ENCODE measurements around the gene SEMA5A. TPM values are rescaled to one million over a fixed set of nuclear protein-coding genes. Genes with fewer than 3 reads are reported as not detected.

The SEMA5A gene
- total RNA-seq, 2 donors from 2014 or later, result 13.3 to 17.6 TPM

GRCh38 chr5:9454012-9454481 lies 91.8 kb downstream of the SEMA5A start:
- no peak overlapping the region for H3K4me3 ChIP-seq
- no peaks in the 10 kb centered on the region for H3K27me3 ChIP-seq (replicated peaks; ENCODE audit: insufficient read depth)
- no peak for ATAC-seq (ENCODE audit: insufficient number of reproducible peaks, low FRiP score, low read depth)
- no peaks in the 10 kb centered on the region for H3K4me1 ChIP-seq (ENCODE audit: control insufficient read depth in 1 of 2, low read depth in 2 of 2)
- no peak overlapping the region for H3K27ac ChIP-seq
- no peaks in the 10 kb centered on the region for H3K36me3 ChIP-seq
- no peak for DNase-seq (ENCODE audit: low spot score)
- TF ChIP-seq, protein P1, sequence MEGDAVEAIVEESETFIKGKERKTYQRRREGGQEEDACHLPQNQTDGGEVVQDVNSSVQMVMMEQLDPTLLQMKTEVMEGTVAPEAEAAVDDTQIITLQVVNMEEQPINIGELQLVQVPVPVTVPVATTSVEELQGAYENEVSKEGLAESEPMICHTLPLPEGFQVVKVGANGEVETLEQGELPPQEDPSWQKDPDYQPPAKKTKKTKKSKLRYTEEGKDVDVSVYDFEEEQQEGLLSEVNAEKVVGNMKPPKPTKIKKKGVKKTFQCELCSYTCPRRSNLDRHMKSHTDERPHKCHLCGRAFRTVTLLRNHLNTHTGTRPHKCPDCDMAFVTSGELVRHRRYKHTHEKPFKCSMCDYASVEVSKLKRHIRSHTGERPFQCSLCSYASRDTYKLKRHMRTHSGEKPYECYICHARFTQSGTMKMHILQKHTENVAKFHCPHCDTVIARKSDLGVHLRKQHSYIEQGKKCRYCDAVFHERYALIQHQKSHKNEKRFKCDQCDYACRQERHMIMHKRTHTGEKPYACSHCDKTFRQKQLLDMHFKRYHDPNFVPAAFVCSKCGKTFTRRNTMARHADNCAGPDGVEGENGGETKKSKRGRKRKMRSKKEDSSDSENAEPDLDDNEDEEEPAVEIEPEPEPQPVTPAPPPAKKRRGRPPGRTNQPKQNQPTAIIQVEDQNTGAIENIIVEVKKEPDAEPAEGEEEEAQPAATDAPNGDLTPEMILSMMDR (IDR thresholded peaks at IDR 0.05), result no peak
- H3K9me3 ChIP-seq, result no peaks in the 10 kb centered on the region

DNA sequence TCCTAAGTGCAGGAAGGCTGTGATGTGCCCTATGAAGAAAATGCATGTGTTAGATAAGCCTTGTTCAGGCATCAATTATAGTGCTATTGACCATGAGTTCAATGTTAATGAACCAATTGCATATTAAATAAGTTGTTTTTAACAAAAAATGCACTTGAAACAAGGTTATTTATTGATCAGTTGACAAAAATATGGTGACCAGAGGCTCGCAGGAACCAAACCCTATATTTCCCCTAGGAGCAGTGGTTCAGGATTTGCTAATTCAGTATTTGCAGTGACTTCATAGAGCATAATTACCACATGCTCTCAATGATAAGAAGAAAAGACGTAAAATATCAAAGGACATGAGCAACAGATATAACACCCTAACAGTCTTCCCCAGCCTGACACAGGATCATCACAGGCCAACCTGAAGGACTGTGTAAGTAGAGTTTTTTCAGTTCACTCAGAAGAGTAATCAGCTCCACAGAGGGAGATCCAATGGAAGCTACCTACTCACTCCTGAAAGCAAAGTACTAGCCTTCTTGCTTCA lies 92.3 kb downstream of the SEMA5A start:
- ATAC-seq (ENCODE audit: insufficient number of reproducible peaks, low FRiP score, low read depth) (no peak), DNase-seq (ENCODE audit: low spot score) (no peak)
- H3K27ac ChIP-seq, result no peak overlapping the region
- no peaks in the 10 kb centered on the region for H3K9me3 ChIP-seq
- H3K36me3 ChIP-seq, result no peaks in the 10 kb centered on the region
- no peak overlapping the region for H3K4me3 ChIP-seq
- TF ChIP-seq, protein P1 (IDR thresholded peaks at IDR 0.05), result no peak
- H3K4me1 ChIP-seq (ENCODE audit: control insufficient read depth in 1 of 2, low read depth in 2 of 2), result no peaks in the 10 kb centered on the region
- H3K27me3 ChIP-seq (replicated peaks; ENCODE audit: insufficient read depth), result no peaks in the 10 kb centered on the region

- ATAC-seq (ENCODE audit: insufficient number of reproducible peaks, low FRiP score, low read depth), result no peak
- H3K36me3 ChIP-seq, result no peaks in the 10 kb centered on the region
- H3K9me3 ChIP-seq, result no peaks in the 10 kb centered on the region
- TF ChIP-seq, protein P1 (IDR thresholded peaks at IDR 0.05), result no peak
- H3K27ac ChIP-seq, result no peak overlapping the region
- no peaks in the 10 kb centered on the region for H3K4me1 ChIP-seq (ENCODE audit: control insufficient read depth in 1 of 2, low read depth in 2 of 2)
- no peaks in the 10 kb centered on the region for H3K27me3 ChIP-seq (replicated peaks; ENCODE audit: insufficient read depth)
- DNase-seq (ENCODE audit: low spot score), result no peak
- H3K4me3 ChIP-seq, result no peak overlapping the region
Observed at GRCh38 chr5:9452181-9452580, 93.7 kb downstream of the SEMA5A start.

GRCh38 chr5:9451037-9451436 lies 94.8 kb downstream of the SEMA5A start:
- TF ChIP-seq, protein P1 (IDR thresholded peaks at IDR 0.05), result no peak
- no peak for DNase-seq (ENCODE audit: low spot score)
- no peaks in the 10 kb centered on the region for H3K27me3 ChIP-seq (replicated peaks; ENCODE audit: insufficient read depth)
- H3K36me3 ChIP-seq, result no peaks in the 10 kb centered on the region
- H3K9me3 ChIP-seq, result no peaks in the 10 kb centered on the region
- no peaks in the 10 kb centered on the region for H3K4me1 ChIP-seq (ENCODE audit: control insufficient read depth in 1 of 2, low read depth in 2 of 2)
- ATAC-seq (ENCODE audit: insufficient number of reproducible peaks, low FRiP score, low read depth), result no peak
- H3K27ac ChIP-seq, result no peak overlapping the region
- no peak overlapping the region for H3K4me3 ChIP-seq

DNA sequence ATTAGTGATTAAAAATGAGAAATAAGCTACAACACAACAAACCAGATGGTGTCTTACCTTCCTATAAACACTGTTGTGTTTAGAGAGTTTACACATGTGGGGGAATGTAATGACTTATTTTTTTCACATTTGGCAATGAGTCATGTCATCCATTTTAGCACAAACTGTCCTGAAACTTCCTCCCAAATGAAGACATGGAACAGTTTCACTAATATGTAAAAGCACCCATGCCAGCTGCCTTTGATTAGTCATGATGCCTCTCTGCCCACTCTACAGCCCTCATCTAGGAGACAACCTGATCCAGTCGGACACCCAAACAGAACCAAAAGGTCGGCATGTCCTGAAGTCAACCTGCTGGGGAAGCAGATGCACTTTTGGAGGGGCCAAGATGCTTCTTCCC lies 98.2 kb downstream of the SEMA5A start:
- ATAC-seq (ENCODE audit: insufficient number of reproducible peaks, low FRiP score, low read depth), result no peak
- Histone ChIP-seq H3K36me3 (no peaks in the 10 kb centered on the region), H3K9me3 (no peaks in the 10 kb centered on the region), H3K27me3 (replicated peaks; ENCODE audit: insufficient read depth) (no peaks in the 10 kb centered on the region), H3K27ac (no peak overlapping the region), H3K4me3 (no peak overlapping the region), H3K4me1 (ENCODE audit: control insufficient read depth in 1 of 2, low read depth in 2 of 2) (no peaks in the 10 kb centered on the region)
- DNase-seq (ENCODE audit: low spot score), result no peak
- TF ChIP-seq, protein P1 (IDR thresholded peaks at IDR 0.05), result no peak
